ENCODE results near the gene MEX3D.

The MEX3D gene

GRCh38 chr19:1592755-1593500, 24.8 kb upstream of the MEX3D start, which contains the start of gene MBD3:
MBD3 (minus strand) TSS chr19:1592865; CDS start chr19:1592631, 234 bp downstream.
- peak; percentile 89 to 92 for DNase-seq

- DNase-seq: peak; percentile 87 to 88
These were observed 24.1 kb upstream of the MEX3D start for GRCh38 chr19:1592024-1592754.

GRCh38 chr19:1591421-1592023, 23.4 kb upstream of the MEX3D start:
- no peak for DNase-seq

- peak in 1 of 2 donors; percentile 33 for DNase-seq
These were observed 22.7 kb upstream of the MEX3D start for GRCh38 chr19:1590641-1591397.

- no peak for DNase-seq
These were observed 19.7 kb upstream of the MEX3D start for GRCh38 chr19:1587872-1588271.

DNA sequence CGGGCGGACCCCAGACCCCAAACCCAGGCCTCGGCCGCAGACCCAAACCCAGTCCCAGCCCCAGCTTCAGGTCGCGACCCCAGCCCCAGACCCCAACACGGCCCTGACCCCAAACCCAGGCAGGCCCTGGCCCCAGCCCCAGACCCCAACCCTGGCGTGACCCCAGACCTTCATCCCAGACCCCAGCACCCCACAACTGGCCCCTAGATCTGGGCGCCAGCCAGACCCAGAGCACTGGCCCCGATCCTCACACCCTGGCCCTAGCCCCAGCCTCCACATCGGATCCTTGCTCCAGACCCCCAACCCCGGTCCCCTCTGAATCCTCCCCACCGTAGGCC, 17.1 kb upstream of the MEX3D start:
- DNase-seq: no peak

GRCh38 chr19:1584500-1585242, 16.5 kb upstream of the MEX3D start:
- DNase-seq: no peak

DNA sequence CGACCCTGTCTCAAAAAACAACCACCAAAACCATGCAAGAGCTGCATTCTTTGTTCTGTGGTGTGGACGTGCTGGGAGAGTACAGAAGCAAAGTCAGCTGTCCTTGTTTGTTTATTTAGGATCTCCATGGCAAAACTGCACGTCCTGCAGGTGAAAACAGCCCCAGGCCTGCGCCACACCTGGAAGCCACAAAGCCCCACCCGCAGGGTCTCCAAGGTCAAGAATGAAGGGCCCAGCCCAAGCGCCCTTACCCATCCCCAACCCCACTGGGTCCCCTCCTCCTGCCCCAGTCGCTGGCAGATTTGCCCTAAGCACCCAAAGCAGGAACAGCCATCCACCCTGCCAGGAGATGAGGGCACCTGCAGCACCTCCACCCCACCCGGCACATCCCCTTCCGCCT, 14.1 kb upstream of the MEX3D start:
- DNase-seq: no peak

GRCh38 chr19:1580957-1581356, 12.8 kb upstream of the MEX3D start:
- no peak for DNase-seq

DNA sequence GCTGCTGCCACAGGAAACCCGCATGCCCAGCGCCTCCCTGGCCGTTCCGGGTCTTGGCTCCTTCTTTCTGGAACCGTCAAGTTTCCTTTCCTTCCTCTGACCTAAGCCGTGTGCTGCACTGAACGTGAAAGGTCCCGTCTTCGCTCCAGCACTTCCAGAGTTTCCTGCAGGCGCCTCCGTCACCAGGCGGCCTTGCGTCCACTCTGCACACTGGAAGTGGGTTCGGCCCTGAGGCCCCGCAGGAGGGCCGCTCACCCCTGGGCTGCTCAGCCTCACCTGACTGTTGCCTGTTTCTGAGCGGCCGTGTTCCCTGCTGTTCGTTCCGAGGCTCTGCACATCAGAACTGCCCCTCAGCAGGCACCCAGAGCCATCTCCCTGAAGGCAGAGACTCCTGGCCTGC, 12.3 kb upstream of the MEX3D start:
- no peak for DNase-seq

GRCh38 chr19:1579222-1579621, 11.1 kb upstream of the MEX3D start:
- no peak for DNase-seq

DNA sequence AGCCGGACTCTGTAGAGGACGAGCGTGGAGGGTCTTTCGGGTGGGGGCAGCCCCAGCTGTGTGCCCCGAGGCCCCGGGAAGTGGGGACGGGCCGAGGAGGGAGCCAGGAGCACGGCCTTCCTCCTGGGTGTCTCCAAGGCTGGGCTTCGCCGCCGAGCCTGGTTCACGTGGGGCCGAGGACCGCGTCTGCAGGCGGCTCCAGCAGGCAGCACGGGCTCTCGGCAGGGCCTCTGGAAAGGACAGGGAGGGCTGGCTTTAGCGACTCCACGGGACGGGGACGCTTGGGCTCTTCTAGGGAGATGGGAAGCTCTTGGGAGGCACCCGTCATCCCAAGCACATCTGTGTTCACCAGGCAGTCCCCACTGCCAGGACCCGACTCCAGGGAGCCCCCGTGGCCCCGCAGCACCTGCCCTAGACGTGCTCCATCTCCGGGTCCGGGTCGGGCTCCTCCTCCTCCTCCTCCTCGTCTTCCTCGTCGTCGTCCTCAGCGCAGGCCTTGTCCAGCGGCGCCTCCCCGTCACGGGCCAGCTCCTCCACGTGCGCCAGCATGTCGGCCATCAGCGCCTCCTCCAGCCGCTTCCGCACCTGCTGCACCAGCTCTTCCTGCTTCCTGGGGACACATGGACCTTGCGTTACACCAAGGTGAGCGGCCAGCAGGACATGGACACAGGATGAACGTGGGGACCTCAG, 9.9 kb upstream of the MEX3D start:
- DNase-seq: no peak

DNA sequence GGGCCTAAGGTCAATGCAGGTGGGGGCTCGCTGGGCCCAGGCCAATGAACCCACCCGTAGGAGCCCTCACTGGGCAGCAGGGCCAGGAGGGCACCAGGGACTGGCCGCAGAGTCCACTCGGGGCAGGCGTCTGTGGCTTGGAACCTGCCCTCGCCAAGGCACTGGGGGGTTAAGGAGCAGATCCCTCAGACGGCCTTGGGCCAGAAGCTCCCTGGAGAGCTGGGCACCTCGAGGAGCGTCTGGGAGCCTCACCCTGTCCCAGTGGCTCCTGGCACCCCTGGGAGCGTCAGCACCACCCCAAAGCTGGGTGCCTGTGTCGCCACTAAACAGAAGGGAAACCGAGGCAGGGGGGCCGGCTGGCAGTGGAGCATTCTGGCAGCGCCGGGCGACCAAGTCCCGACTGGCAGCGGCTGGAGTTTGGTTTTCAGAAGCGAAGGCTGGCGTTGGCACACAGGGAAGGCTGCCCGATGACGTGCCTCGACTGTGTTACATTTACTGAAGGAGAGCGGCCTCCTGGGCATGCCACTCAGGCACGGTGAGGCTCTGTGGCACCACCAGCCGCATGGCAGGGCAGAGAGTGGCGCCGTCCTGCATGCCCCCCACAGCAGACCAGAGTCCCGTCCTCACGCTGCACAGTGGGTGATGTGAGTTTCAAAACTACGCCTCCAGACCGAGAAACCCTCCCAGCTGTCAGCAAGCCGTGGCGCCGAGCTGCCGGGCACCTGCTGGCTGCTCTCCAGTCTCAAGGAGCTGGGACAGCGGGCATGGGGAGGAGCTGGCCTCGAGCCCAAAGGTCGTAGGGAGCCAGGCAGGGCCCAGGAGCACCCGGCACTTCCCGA, 9.2 kb upstream of the MEX3D start:
- no peak for DNase-seq

- no peak for DNase-seq
These were observed 8.3 kb upstream of the MEX3D start for GRCh38 chr19:1576242-1577089.

DNA sequence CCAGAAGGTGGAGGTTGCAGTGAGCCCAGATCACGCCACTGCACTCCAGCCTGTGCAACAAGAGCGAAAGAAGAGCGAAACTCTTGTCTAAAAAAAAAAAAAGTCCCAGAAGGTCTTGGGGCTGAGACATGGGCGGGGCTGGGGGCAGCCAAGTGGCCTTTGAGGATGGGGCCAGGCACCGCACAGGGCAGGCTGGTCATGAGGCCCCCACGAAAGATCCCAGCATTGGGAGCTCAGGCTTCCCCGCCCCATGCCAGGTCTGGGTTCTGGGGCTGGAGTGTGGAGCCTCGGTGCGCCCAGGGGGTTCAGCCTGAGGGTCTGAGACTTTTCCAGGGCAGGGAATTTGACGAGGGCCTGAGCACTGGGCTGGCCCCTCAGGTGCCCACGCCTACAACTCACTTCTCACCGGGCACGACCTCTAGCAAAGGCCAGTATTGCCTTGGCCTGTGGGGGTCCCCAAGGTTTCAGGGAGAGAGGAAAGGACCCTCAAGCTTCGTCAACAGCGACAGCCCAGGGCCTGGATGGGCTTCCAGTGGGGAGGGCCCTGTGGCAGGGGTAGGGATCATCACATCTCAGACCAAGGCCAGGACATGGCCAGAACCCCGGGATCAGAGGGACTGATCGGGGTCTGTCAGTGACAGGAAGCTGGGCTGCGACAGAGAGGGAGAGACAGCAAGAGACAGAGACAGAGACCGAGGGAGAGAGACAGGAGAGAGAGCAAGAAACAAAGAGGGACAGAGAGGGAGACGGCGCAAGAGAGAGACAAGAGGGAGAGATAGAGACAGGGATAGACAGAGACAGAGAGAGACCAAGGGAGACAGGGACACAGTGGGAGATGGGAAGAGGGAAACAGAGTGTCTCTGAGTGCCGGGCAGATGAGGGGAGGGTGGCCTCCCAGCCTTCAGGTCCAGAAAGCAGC, 7.5 kb upstream of the MEX3D start:
- no peak for DNase-seq

DNA sequence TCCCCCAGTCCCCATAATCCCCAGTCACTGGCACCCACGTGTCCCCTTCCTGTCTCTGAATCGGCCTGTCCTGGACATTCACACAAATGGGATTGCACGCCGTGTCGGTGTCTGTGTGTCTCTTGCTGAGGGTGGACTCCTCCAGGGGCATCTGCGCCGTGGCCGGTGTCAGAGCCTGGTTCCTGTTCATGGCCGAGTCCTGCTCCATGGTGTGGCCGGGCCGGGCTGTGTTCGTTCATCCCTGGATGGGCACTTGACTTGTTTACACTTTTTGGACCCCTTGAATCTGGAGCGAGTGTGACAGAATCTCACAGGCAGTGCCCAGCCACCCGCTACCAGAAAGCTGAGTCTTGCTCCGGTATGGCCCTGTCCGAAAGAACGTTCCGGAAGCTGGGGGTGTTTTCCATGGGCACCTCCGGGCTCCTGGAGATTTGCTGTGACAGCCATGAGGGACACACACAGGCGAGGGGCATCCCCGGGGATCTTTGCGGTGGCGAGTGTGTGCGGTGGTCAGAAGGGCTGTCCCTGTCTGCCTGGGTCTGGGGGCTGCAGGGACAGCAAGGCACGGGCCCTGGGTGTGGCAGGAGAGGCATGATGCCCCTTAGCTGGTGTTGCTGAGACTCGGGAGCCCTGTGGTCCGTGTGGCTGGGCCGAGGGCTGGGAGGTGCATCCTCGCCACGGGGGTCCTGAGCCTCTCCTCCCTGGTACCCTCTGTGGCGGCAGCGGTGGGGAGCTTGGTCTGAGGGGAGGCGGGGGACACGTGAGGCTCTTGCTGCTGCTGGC, 6.4 kb upstream of the MEX3D start:
- no peak for DNase-seq

DNA sequence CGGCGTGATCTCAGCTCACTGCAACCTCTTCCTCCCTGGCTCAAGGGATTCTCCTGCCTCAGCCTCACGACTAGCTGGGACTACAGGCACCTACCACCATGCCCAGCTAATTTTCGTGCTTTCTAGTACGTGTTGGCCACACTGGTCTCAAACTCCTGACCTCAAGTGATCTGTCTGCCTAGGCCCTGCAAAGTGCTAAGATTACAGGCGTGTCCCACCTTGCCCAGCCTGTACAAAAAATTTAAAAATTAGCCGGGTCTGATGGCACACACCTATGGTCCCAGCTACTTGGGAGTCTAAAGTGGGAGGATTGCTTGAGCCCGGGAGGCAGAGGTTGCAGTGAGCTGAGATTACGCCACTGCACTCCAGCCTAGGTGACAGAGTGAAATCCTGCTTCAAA, 4.7 kb upstream of the MEX3D start:
- DNase-seq: no peak

- DNase-seq: no peak
These were observed 3.2 kb upstream of the MEX3D start for GRCh38 chr19:1571358-1571757.
